GM12864 (cell line): Measurements from ENCODE around the gene KCNQ2.

Experiments used
- DNase-seq: peaks from one replicate; pipeline ENCODE4 v3.0.0-alpha.2; 2011; ENCODE audit warnings: low read depth
- H3K4me3 ChIP-seq: 2 replicates; pipeline ENCODE4 v1.5.1; 2011; ENCODE audit warnings: mild to moderate bottlenecking, low read depth, low read length, control low read depth
- TF ChIP-seq, protein P1 (sequence below): IDR thresholded peaks from 2 replicates; pipeline ENCODE4 v1.5.1; 2011; ENCODE audit warnings: low read depth, mild to moderate bottlenecking, moderate library complexity, low read length, control low read depth, inconsistent platforms; ENCODE audit errors: missing control alignments

KCNQ2 gene

DNA sequence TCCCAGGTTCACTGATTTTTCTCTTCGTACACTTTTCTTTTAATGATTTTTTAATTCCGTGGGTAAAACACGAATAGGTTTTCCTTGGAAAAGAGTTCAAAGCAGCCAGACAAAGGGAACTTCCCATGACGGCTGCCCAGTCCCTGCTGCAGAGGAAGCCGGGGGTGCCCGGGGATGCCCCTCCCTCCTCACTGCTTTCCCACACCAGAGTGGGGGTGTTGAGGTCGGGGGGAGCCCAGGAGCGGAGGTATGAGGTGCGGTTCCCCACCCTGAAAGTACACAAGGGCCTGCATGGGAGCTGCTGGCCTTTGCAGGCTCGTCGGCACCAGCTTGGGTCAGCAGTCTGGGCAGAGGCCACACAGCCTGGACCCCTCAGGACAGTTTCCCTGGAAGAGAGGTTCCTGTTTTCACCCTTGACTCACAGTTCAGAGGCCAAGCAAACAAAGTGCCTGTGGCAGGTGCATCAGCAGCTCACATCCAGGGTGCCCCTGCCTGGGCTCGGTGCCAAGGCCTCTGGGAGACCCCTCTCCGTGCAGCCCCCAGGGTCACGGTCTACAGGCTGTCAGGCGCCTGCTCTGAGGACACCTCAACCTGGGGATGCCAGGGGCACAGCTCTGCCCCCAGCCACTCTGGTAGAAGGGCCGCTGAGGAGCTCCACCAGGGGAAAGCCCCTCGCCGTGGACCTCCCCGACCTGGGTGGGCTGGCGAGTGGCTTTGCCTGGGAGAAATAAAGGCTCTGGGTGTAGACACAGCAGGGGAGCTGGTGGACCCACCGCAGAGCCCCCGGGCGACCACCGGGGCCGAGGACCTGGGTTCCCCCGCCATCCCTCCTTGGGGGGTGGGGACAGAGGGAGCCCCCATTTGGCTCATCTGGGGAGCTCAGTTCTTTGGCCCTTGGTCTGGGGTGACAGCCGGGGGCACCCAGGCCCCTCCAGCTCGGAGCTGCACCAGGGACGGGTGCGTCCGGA, 95.9 kb downstream of the KCNQ2 start:
- H3K4me3 ChIP-seq: no peak overlapping the region
- no peak for DNase-seq
- TF ChIP-seq, protein P1, sequence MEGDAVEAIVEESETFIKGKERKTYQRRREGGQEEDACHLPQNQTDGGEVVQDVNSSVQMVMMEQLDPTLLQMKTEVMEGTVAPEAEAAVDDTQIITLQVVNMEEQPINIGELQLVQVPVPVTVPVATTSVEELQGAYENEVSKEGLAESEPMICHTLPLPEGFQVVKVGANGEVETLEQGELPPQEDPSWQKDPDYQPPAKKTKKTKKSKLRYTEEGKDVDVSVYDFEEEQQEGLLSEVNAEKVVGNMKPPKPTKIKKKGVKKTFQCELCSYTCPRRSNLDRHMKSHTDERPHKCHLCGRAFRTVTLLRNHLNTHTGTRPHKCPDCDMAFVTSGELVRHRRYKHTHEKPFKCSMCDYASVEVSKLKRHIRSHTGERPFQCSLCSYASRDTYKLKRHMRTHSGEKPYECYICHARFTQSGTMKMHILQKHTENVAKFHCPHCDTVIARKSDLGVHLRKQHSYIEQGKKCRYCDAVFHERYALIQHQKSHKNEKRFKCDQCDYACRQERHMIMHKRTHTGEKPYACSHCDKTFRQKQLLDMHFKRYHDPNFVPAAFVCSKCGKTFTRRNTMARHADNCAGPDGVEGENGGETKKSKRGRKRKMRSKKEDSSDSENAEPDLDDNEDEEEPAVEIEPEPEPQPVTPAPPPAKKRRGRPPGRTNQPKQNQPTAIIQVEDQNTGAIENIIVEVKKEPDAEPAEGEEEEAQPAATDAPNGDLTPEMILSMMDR: no peak

DNA sequence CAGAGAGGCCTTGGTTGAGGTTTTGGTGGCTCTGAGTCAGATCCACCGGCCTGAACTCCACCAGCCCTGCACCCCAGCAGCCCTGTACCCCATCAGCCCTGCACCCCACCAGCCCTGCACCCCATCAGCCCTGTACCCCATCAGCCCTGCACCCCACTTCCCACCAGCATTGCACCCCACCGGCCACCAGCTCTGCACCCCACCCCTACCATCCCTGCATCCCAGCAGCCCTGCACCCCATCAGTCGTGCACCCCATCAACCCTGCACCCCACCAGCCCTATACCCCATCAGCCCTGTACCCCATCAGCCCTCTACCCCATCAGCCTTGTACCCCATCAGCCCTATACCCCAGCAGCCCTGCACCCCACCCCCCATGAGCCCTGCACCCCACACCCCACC, 97.0 kb downstream of the KCNQ2 start:
- TF ChIP-seq, protein P1: no peak
- no peak overlapping the region for H3K4me3 ChIP-seq
- no peak for DNase-seq

DNA sequence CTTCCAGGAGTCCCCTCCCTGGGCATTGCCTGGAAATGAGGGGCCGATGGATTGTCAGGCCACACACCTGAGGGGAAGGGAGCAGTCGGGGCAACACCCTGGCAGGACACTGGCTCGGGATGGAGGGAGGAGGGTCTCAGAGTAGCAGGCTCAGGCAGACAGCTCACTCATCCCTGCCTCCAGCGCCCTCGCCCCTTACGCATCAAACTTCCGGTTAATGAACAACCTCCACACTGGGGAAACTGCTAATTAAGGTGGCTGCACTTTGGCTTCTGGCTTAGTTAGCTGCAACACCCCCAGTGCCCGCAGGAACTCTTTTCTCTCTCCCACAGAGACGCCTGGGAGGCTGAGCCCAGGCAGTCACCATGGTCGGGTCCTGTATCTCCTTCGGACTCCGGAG, 98.0 kb downstream of the KCNQ2 start:
- no peak for DNase-seq
- H3K4me3 ChIP-seq: no peak overlapping the region
- TF ChIP-seq, protein P1: no peak

DNA sequence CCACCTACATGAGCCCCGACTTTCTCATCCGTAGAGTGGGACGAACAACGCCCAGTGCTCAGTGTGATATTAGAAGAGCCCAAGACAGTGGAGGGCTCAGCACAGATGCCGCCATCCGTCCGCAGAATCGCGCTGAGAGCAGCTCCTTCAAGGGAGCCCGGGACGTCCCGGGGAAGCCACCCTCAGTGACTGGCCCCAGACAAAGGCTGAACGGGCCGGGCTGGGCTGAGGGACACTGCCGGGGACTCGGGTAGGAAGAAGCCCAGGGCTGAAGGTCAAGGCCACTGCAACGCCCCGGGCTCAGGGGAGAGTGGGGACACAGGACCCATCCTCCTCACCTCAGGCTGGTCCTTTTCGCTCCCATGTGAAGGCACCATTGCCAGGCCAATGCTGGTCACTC, 98.5 kb downstream of the KCNQ2 start:
- no peak for DNase-seq
- TF ChIP-seq, protein P1: no peak
- no peak overlapping the region for H3K4me3 ChIP-seq

DNA sequence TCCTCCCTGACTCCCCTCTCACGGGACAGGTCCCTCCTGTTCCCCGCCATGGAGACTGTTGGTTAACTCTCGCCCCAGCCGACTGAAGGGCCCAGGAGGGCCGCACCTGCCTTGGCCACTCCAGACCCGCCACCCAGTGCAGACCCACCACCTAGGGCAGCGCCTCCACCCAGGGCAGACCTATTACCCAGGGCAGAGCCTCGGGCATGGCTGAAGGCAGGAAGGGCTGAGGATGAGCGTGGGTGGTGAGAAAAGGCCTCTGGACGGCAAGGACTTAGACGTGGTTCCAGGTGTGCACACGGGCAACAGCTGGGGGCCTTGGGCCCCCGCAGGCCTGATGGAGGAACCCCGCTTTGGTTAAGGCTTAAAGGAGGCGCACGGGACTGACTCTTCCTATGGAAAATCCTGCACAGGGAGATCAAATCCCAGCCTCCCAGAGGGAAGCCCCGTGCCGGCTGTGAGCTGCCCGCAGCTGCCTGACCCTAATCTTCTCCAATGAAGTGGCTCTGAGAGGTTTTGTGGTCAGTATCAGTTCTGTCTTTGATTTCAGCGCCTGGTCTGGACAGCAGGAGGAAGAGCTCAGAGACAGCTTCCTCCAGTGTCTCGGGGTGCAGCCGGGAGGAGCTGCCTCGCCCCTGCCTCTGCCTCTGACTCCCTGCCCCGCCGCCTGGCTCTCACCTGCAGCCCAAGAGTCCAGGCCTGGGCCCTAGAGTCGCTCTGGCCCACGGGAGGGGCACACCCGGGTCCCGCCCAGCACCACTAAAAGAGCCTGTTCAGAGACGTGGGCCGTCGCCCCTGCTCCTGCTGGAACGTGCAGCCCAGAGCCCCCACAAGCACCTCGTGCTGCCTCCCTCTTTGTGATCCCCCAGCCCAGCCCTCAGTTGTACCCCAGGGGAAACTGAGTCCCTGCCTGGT, 99.2 kb downstream of the KCNQ2 start:
- no peak for DNase-seq
- TF ChIP-seq, protein P1: no peak
- H3K4me3 ChIP-seq: no peak overlapping the region

DNA sequence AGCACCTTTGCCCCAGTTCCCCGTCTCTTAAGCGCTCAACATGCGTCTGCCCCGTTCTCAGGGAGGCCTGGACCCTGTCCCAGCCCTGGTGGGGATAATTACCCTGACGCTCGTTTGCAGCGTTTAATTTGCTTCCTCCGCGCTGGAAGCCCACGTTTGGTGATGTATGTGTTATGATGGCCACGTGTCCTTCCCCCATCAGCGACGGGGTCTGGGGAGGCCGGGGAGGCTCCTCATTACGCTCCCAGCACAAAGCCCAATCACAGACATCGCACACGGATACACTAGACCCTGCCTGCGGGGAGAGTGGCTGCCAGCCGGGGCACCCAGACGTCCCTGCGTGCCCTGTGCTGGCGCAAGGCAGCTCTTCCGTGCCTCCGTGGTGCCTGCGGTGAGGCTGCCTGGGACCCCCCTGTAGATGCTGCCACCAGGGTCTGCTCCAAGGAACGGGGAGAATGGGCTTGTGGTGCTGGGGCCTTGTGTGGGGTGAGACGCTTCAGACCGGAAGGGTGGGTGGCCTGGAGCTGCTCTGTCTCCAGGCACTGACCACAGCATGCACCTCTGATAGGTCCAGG, 101.1 kb downstream of the KCNQ2 start:
- no peak overlapping the region for H3K4me3 ChIP-seq
- DNase-seq: no peak
- TF ChIP-seq, protein P1: no peak
